Activated T-cell treated with anti-CD3 and anti-CD28 coated beads, Interleukin-2, amount 50 U/mL, for 1 hour (primary cell): ENCODE results near the gene WDR17.
A peak's percentile ranks its signal among the peaks of the same experiment; 100 is the strongest.

Source experiments
- DNase-seq: peaks from one replicate; pipeline ENCODE4 v3.0.0-alpha.2; 2020

WDR17 gene

GRCh38 chr4:176065435-176066291 lies at the start of gene WDR17:
WDR17 (plus strand) TSS chr4:176065841; CDS start chr4:176111581, 45,740 bp downstream.
- peak; percentile 66 for DNase-seq

- no peak for DNase-seq
Measured at GRCh38 chr4:176016601-176017000, 49.0 kb upstream of the WDR17 start.

- no peak for DNase-seq
Measured at GRCh38 chr4:176020481-176021085, 45.1 kb upstream of the WDR17 start.

GRCh38 chr4:176030391-176030790 lies 35.2 kb upstream of the WDR17 start:
- DNase-seq: no peak

- DNase-seq: no peak
Measured at GRCh38 chr4:176031922-176032321, 33.7 kb upstream of the WDR17 start.

GRCh38 chr4:176032454-176032853 lies 33.2 kb upstream of the WDR17 start:
- DNase-seq: no peak

- DNase-seq: no peak
Measured at GRCh38 chr4:176034499-176034898, 31.1 kb upstream of the WDR17 start.

- DNase-seq: no peak
Measured at GRCh38 chr4:176034936-176035335, 30.7 kb upstream of the WDR17 start.

- DNase-seq: no peak
Measured at GRCh38 chr4:176036585-176037205, 28.9 kb upstream of the WDR17 start.

GRCh38 chr4:176038789-176039188 lies 26.9 kb upstream of the WDR17 start:
- no peak for DNase-seq

- DNase-seq: no peak
Measured at GRCh38 chr4:176042195-176042594, 23.4 kb upstream of the WDR17 start.

GRCh38 chr4:176043838-176044588 lies 21.6 kb upstream of the WDR17 start:
- no peak for DNase-seq

GRCh38 chr4:176044589-176044951 lies 21.1 kb upstream of the WDR17 start:
- no peak for DNase-seq

GRCh38 chr4:176048631-176049030 lies 17.0 kb upstream of the WDR17 start:
- no peak for DNase-seq

GRCh38 chr4:176052744-176053143 lies 12.9 kb upstream of the WDR17 start:
- DNase-seq: no peak

GRCh38 chr4:176053785-176054184 lies 11.9 kb upstream of the WDR17 start:
- DNase-seq: no peak

GRCh38 chr4:176054942-176055341 lies 10.7 kb upstream of the WDR17 start:
- DNase-seq: no peak

GRCh38 chr4:176063718-176064117 lies 1.9 kb upstream of the WDR17 start:
- no peak for DNase-seq

GRCh38 chr4:176064539-176064938 lies 1.1 kb upstream of the WDR17 start:
- no peak for DNase-seq

GRCh38 chr4:176066757-176067156 lies 1.1 kb downstream of the WDR17 start:
- no peak for DNase-seq

GRCh38 chr4:176077561-176077960 lies 11.9 kb downstream of the WDR17 start:
- DNase-seq: no peak

- DNase-seq: no peak
Measured at GRCh38 chr4:176084769-176085168, 19.1 kb downstream of the WDR17 start.

GRCh38 chr4:176090115-176090514 lies 24.5 kb downstream of the WDR17 start:
- DNase-seq: no peak
